B cell (primary cell): ENCODE measurements around the gene PPP1R13B. TPM values are rescaled to one million over a fixed set of nuclear protein-coding genes. Genes with fewer than 3 reads are reported as not detected.

Source experiments
- ATAC-seq: fragments of 200-7000 bp; cut with Tn5 transposase; one replicate; pipeline ENCODE4 v1.10.0; 2021; ENCODE audit warnings: low read depth, mild to moderate bottlenecking, moderate number of reproducible peaks, moderate library complexity
- CTCF ChIA-PET: fragments of 350-600 bp; sonication (Branson Sonifier 250); formaldehyde crosslinking; loops from one replicate; lab custom pipeline; 2021; ENCODE audit warnings: antibody characterized with exemption, inconsistent platforms; lab: Charles Lee
- POLR2A ChIA-PET: fragments of 350-600 bp; sonication (Branson Sonifier 250); formaldehyde crosslinking; loops from one replicate; lab custom pipeline; 2021; ENCODE audit warnings: antibody characterized with exemption; lab: Charles Lee
- DNase-seq: peaks from one replicate; pipeline ENCODE4 v3.0.0; 2013
- H2AFZ ChIP-seq: 2 replicates; pipeline ENCODE4 v1.6.1; 2012; ENCODE audit warnings: mild to moderate bottlenecking, low read depth, low read length; ENCODE audit not compliant: insufficient read depth, poor library complexity, severe bottlenecking
- H3K27ac ChIP-seq, 2 donors: 1 replicate in 1 of 2; 2 replicates in 1 of 2; pipeline ENCODE4 v1.5.1; 2012 to 2013; ENCODE audit warnings: low read length in 2 of 2, mild to moderate bottlenecking in 2 of 2, moderate library complexity in 1 of 2
- H3K27me3 ChIP-seq, 4 experiments: fragments of 200-600 bp in 1 of 4; sonication (generic) in 1 of 4; replicated peaks in 1 of 4; 1 replicate in 2 of 4; 2 replicates in 2 of 4; pipeline versions ENCODE4 v1.6.1 to v1.7.0; 2013 to 2016; ENCODE audit warnings: low read length in 3 of 4, mild to moderate bottlenecking in 2 of 4, mixed read lengths in 1 of 4, moderate library complexity in 1 of 4; ENCODE audit not compliant: insufficient read depth in 4 of 4, control insufficient read depth in 3 of 4; ENCODE audit errors: control extremely low read depth in 1 of 4
- H3K36me3 ChIP-seq, 2 experiments: replicated peaks in 1 of 2; 1 replicate in 1 of 2; 2 replicates in 1 of 2; pipeline versions ENCODE4 v1.6.1 to v1.7.1; 2013; ENCODE audit warnings: low read length in 1 of 2; ENCODE audit not compliant: insufficient read depth in 2 of 2, control insufficient read depth in 1 of 2; ENCODE audit errors: control extremely low read depth in 1 of 2, extremely low read depth in 1 of 2
- H3K4me1 ChIP-seq, 2 donors: fragments of 200-600 bp in 1 of 2; sonication (generic) in 1 of 2; 1 replicate in 1 of 2; 2 replicates in 1 of 2; pipeline versions ENCODE4 v1.5.1 to v1.6.1; 2013 to 2017; ENCODE audit warnings: low read length in 2 of 2; ENCODE audit not compliant: control insufficient read depth in 2 of 2, insufficient read depth in 2 of 2
- H3K4me2 ChIP-seq: replicated peaks from 2 replicates; pipeline ENCODE3; 2012; ENCODE audit warnings: mild to moderate bottlenecking, low read depth, low read length; ENCODE audit not compliant: poor library complexity, severe bottlenecking
- H3K4me3 ChIP-seq, 5 experiments: fragments of 200-600 bp in 1 of 5; sonication (generic) in 1 of 5; 1 replicate in 3 of 5; 2 replicates in 2 of 5; pipeline versions ENCODE4 v1.5.1 to v1.7.0; 2011 to 2016; ENCODE audit warnings: low read length in 4 of 5, mild to moderate bottlenecking in 4 of 5, low read depth in 2 of 5, control low read depth in 1 of 5, moderate library complexity in 1 of 5; ENCODE audit not compliant: insufficient read depth in 1 of 5; ENCODE audit errors: control extremely low read depth in 1 of 5, extremely low read depth in 1 of 5
- H3K79me2 ChIP-seq: fragments of 200-600 bp; sonication (generic); one replicate; pipeline ENCODE4 v1.6.0; 2016; ENCODE audit warnings: low read length; ENCODE audit not compliant: control insufficient read depth, insufficient read depth
- H3K9ac ChIP-seq: fragments of 200-600 bp; sonication (generic); 2 replicates; pipeline ENCODE4 v1.6.1; 2017; ENCODE audit warnings: mild to moderate bottlenecking, low read length, moderate library complexity
- H3K9me3 ChIP-seq, 3 donors: one replicate each; pipeline versions ENCODE4 v1.6.1 to v1.7.1; 2013; ENCODE audit warnings: low read length in 2 of 3; ENCODE audit not compliant: control insufficient read depth in 2 of 3, insufficient read depth in 1 of 3; ENCODE audit errors: control extremely low read depth in 1 of 3
- H4K20me1 ChIP-seq: 2 replicates; pipeline ENCODE4 v1.6.0; 2012; ENCODE audit warnings: mild to moderate bottlenecking, low read length; ENCODE audit not compliant: insufficient read depth, control insufficient read depth, poor library complexity, severe bottlenecking
- H3K27ac Mint-ChIP-seq: one replicate; pipeline ENCODE4 v1.8.0; 2021; ENCODE audit warnings: mixed read lengths
- H3K27me3 Mint-ChIP-seq: one replicate; pipeline ENCODE4 v1.8.0; 2021; ENCODE audit warnings: mixed read lengths
- H3K4me1 Mint-ChIP-seq: one replicate; pipeline ENCODE4 v1.8.0; 2021; ENCODE audit warnings: mixed read lengths
- H3K4me3 Mint-ChIP-seq: one replicate; pipeline ENCODE4 v1.8.0; 2021; ENCODE audit warnings: mixed read lengths
- H3K9me3 Mint-ChIP-seq: one replicate; pipeline ENCODE4 v1.8.0; 2022; ENCODE audit warnings: mixed read lengths; ENCODE audit not compliant: insufficient read depth
- EZH2 ChIP-seq: IDR thresholded peaks from 2 replicates; pipeline ENCODE4 v1.6.1; 2012; ENCODE audit warnings: borderline replicate concordance, low read depth, mild to moderate bottlenecking, moderate library complexity, low read length; ENCODE audit not compliant: insufficient read depth, poor library complexity, severe bottlenecking
- WGBS: methylation state at CpG from one replicate; pipeline ENCODE4 v1.1.5; 2013; ENCODE audit warnings: missing lambda C conversion rate; ENCODE audit not compliant: insufficient coverage; 5-methylcytosine and 5-hydroxymethylcytosine counted together
- intact Hi-C: fragments of 100-400 bp; cut with micrococcal nuclease; formaldehyde crosslinking; loops from one replicate; pipeline ENCODE4 v1.10.0; 2022
- polyA plus RNA-seq: library from polyadenylated mRNA; depleted of rRNA; stranded (reverse); fragments of >200 nt; gene quantifications from 2 replicates; pipeline ENCODE4 v1.2.3, GENCODE V29; 2012
- total RNA-seq, 2 donors: library from RNA; stranded (reverse); fragments of 120-200 nt in 1 of 2; gene quantifications; 1 replicate in 1 of 2; 2 replicates in 1 of 2; pipeline versions ENCODE4 v1.2.3 to v1.2.4, GENCODE V29; 2013 to 2022
- TF ChIP-seq, protein P1 (sequence below): fragments of 200-600 bp; IDR thresholded peaks from one replicate; pipeline ENCODE4 v1.8.0; 2022; ENCODE audit warnings: antibody characterized with exemption, mild to moderate bottlenecking

Gene PPP1R13B
- total and polyA plus RNA-seq, 2 donors (not counting 1 experiment from before 2014, with no cell fraction given), result 10.1 to 27.7 TPM

DNA sequence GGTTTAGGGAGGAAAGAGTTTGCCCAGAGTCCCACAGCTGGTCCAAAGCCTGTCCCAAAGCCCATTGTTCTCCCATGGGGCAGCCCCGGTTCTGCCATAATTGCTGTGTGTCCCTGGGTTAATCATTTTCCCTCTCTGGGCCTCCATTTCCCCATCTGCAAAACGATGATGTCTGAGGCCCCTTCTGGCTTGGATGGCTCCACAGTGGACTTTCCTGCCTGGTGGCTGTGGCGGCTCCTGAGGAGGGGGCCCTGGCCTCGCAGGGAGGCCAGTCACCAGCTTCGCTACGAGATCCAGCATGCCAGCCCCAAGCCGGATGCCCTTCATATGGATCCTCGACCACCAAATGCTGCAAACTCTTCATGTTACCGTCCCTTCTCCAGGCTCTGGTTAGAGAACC is 37.5 kb upstream of the PPP1R13B start:
- H3K27me3 Mint-ChIP-seq, result peaks cover 11% of the 10 kb centered on the region
- intact Hi-C loops, result no loop called here
- H3K4me3 Mint-ChIP-seq, result no peak overlapping the region
- H3K4me2 ChIP-seq, result no peak overlapping the region
- H4K20me1 ChIP-seq, result no peaks in the 10 kb centered on the region
- no peaks in the 10 kb centered on the region for H3K36me3 ChIP-seq
- CTCF ChIA-PET, result no interaction called here
- no peak overlapping the region for H3K27ac Mint-ChIP-seq
- ATAC-seq, result no peak
- H3K9ac ChIP-seq, result no peak overlapping the region
- H2AFZ ChIP-seq, result no peak overlapping the region
- TF ChIP-seq EZH2, result no peak
- TF ChIP-seq, protein P1, sequence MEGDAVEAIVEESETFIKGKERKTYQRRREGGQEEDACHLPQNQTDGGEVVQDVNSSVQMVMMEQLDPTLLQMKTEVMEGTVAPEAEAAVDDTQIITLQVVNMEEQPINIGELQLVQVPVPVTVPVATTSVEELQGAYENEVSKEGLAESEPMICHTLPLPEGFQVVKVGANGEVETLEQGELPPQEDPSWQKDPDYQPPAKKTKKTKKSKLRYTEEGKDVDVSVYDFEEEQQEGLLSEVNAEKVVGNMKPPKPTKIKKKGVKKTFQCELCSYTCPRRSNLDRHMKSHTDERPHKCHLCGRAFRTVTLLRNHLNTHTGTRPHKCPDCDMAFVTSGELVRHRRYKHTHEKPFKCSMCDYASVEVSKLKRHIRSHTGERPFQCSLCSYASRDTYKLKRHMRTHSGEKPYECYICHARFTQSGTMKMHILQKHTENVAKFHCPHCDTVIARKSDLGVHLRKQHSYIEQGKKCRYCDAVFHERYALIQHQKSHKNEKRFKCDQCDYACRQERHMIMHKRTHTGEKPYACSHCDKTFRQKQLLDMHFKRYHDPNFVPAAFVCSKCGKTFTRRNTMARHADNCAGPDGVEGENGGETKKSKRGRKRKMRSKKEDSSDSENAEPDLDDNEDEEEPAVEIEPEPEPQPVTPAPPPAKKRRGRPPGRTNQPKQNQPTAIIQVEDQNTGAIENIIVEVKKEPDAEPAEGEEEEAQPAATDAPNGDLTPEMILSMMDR, result no peak
- DNase-seq, result no peak
- no peak overlapping the region for H3K27ac ChIP-seq
- POLR2A ChIA-PET, result no interaction called here
- peaks cover 8% of the 10 kb centered on the region for H3K4me1 Mint-ChIP-seq
- no peak overlapping the region for H3K4me3 ChIP-seq
- H3K9me3 ChIP-seq, result no peaks in the 10 kb centered on the region
- peaks cover 0 to 29% (median 3%) of the 10 kb centered on the region in 4 experiments for H3K27me3 ChIP-seq
- H3K4me1 ChIP-seq, result peaks cover 6 to 9% of the 10 kb centered on the region in 2 donors
- no peaks in the 10 kb centered on the region for H3K79me2 ChIP-seq
- H3K9me3 Mint-ChIP-seq, result no peaks in the 10 kb centered on the region
- 82% methylated on average over 9 of the region's 9 CpGs for WGBS

DNA sequence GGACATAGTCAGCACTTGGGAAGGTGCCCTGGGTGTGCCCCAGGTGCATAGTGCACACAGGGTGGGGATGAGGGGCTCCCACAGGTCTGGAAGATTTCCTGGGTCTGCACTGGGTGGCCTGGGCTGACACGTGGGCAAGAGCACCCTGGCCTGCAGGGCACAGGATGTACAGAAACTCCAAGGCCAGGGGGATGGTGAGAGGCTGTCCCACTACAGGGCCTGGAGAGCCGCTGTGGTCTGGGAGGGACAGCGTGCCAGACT is 35.8 kb upstream of the PPP1R13B start:
- peaks cover 0 to 30% (median 3%) of the 10 kb centered on the region in 4 experiments for H3K27me3 ChIP-seq
- Mint-ChIP-seq H3K4me1 (peaks cover 9% of the 10 kb centered on the region), H3K4me3 (no peak overlapping the region), H3K27ac (no peak overlapping the region), H3K9me3 (no peaks in the 10 kb centered on the region), H3K27me3 (peaks cover 11% of the 10 kb centered on the region)
- ChIA-PET CTCF (no interaction called here), POLR2A (no interaction called here)
- H3K9ac ChIP-seq, result no peak overlapping the region
- no peak overlapping the region for H2AFZ ChIP-seq
- no peaks in the 10 kb centered on the region for H3K36me3 ChIP-seq
- no peak for DNase-seq
- peaks cover 6 to 15% of the 10 kb centered on the region in 2 donors for H3K4me1 ChIP-seq
- WGBS, result 97% methylated on average over 3 of the region's 3 CpGs
- no peak overlapping the region for H3K4me3 ChIP-seq
- no peaks in the 10 kb centered on the region for H3K9me3 ChIP-seq
- intact Hi-C loops, result no loop called here
- ATAC-seq, result no peak
- no peak overlapping the region for H3K27ac ChIP-seq
- no peak overlapping the region for H3K4me2 ChIP-seq
- no peaks in the 10 kb centered on the region for H4K20me1 ChIP-seq
- H3K79me2 ChIP-seq, result no peaks in the 10 kb centered on the region
- TF ChIP-seq, protein P1, result no peak
- TF ChIP-seq EZH2, result no peak
